BLaER1 (cell line): Measurements from ENCODE around the gene SDS.

Source experiments
- H3K27ac ChIP-seq: shearing (Covaris generic); formaldehyde crosslinking; 2 replicates; pipeline ENCODE4 v1.8.1; 2022
- H3K27me3 ChIP-seq: shearing (Covaris generic); formaldehyde crosslinking; 2 replicates; pipeline ENCODE4 v1.8.1; 2022
- H3K36me3 ChIP-seq: shearing (Covaris generic); formaldehyde crosslinking; 2 replicates; pipeline ENCODE4 v1.8.1; 2022
- H3K4me1 ChIP-seq: shearing (Covaris generic); formaldehyde crosslinking; 2 replicates; pipeline ENCODE4 v1.8.1; 2022
- H3K4me2 ChIP-seq: shearing (Covaris generic); formaldehyde crosslinking; 2 replicates; pipeline ENCODE4 v1.8.1; 2022
- H3K4me3 ChIP-seq: shearing (Covaris generic); formaldehyde crosslinking; 2 replicates; pipeline ENCODE4 v1.8.1; 2022
- H3K9ac ChIP-seq: shearing (Covaris generic); formaldehyde crosslinking; 2 replicates; pipeline ENCODE4 v1.8.1; 2022
- H3K9me3 ChIP-seq: shearing (Covaris generic); formaldehyde crosslinking; 2 replicates; pipeline ENCODE4 v1.8.1; 2022
- H4K20me1 ChIP-seq: shearing (Covaris generic); formaldehyde crosslinking; 2 replicates; pipeline ENCODE4 v1.8.1; 2022
- Cebpa-rat ChIP-seq: shearing (Covaris generic); IDR thresholded peaks from 2 replicates; pipeline ENCODE4 v1.8.1; 2022

SDS gene

GRCh38 chr12:113416091-113416754 is 12.5 kb upstream of the SDS start:
- no peaks in the 10 kb centered on the region for H4K20me1 ChIP-seq
- H3K4me1 ChIP-seq, result peaks cover 6% of the 10 kb centered on the region; the same call in 1 of the 2 replicates
- no peaks in the 10 kb centered on the region for H3K27me3 ChIP-seq
- H3K9me3 ChIP-seq, result no peaks in the 10 kb centered on the region
- no peak overlapping the region for H3K4me2 ChIP-seq
- H3K9ac ChIP-seq, result no peak overlapping the region
- H3K4me3 ChIP-seq, result no peak overlapping the region
- no peak for TF ChIP-seq Cebpa-rat
- no peak overlapping the region for H3K27ac ChIP-seq
- no peaks in the 10 kb centered on the region for H3K36me3 ChIP-seq

- no peak overlapping the region for H3K9ac ChIP-seq
- no peak for TF ChIP-seq Cebpa-rat
- no peaks in the 10 kb centered on the region for H3K9me3 ChIP-seq
- H3K36me3 ChIP-seq, result no peaks in the 10 kb centered on the region
- H3K27ac ChIP-seq, result no peak overlapping the region
- no peak overlapping the region for H3K4me3 ChIP-seq
- peaks cover 6% of the 10 kb centered on the region; the same call in 1 of the 2 replicates for H3K4me1 ChIP-seq
- H3K27me3 ChIP-seq, result no peaks in the 10 kb centered on the region
- H4K20me1 ChIP-seq, result no peaks in the 10 kb centered on the region
- H3K4me2 ChIP-seq, result no peak overlapping the region
Measured at GRCh38 chr12:113414519-113415038, 10.9 kb upstream of the SDS start.

GRCh38 chr12:113413488-113413939 is 9.8 kb upstream of the SDS start:
- Histone ChIP-seq H3K27me3 (no peaks in the 10 kb centered on the region), H4K20me1 (no peaks in the 10 kb centered on the region), H3K4me3 (no peak overlapping the region), H3K36me3 (no peaks in the 10 kb centered on the region), H3K9ac (no peak overlapping the region), H3K9me3 (no peaks in the 10 kb centered on the region), H3K4me1 (peaks cover 6% of the 10 kb centered on the region; the same call in 1 of the 2 replicates), H3K4me2 (no peak overlapping the region), H3K27ac (no peak overlapping the region)
- no peak for TF ChIP-seq Cebpa-rat

- no peak overlapping the region for H3K27ac ChIP-seq
- H3K9ac ChIP-seq, result no peak overlapping the region
- H3K9me3 ChIP-seq, result no peaks in the 10 kb centered on the region
- no peak overlapping the region for H3K4me3 ChIP-seq
- peaks cover 6% of the 10 kb centered on the region; the same call in 1 of the 2 replicates for H3K4me1 ChIP-seq
- H3K4me2 ChIP-seq, result no peak overlapping the region
- no peaks in the 10 kb centered on the region for H3K27me3 ChIP-seq
- TF ChIP-seq Cebpa-rat, result no peak
- no peaks in the 10 kb centered on the region for H3K36me3 ChIP-seq
- H4K20me1 ChIP-seq, result no peaks in the 10 kb centered on the region
Measured at GRCh38 chr12:113409462-113410124, 5.9 kb upstream of the SDS start.

- Histone ChIP-seq H3K27me3 (no peaks in the 10 kb centered on the region), H3K9ac (no peak overlapping the region), H3K36me3 (no peaks in the 10 kb centered on the region), H3K4me1 (peaks cover 9% of the 10 kb centered on the region), H3K27ac (no peak overlapping the region), H3K9me3 (no peaks in the 10 kb centered on the region), H3K4me2 (no peak overlapping the region), H3K4me3 (no peak overlapping the region), H4K20me1 (no peaks in the 10 kb centered on the region)
- no peak for TF ChIP-seq Cebpa-rat
Measured at GRCh38 chr12:113408756-113409298, 5.1 kb upstream of the SDS start.

GRCh38 chr12:113407931-113408600 is 4.4 kb upstream of the SDS start:
- H3K4me3 ChIP-seq, result no peak overlapping the region
- H3K36me3 ChIP-seq, result no peaks in the 10 kb centered on the region
- H4K20me1 ChIP-seq, result no peaks in the 10 kb centered on the region
- no peak overlapping the region for H3K27ac ChIP-seq
- no peak overlapping the region for H3K4me2 ChIP-seq
- H3K4me1 ChIP-seq, result peaks cover 11% of the 10 kb centered on the region
- no peaks in the 10 kb centered on the region for H3K9me3 ChIP-seq
- H3K27me3 ChIP-seq, result no peaks in the 10 kb centered on the region
- no peak for TF ChIP-seq Cebpa-rat
- H3K9ac ChIP-seq, result no peak overlapping the region

- no peaks in the 10 kb centered on the region for H3K36me3 ChIP-seq
- no peaks in the 10 kb centered on the region for H4K20me1 ChIP-seq
- no peak for TF ChIP-seq Cebpa-rat
- H3K9me3 ChIP-seq, result no peaks in the 10 kb centered on the region
- H3K4me2 ChIP-seq, result no peak overlapping the region
- peaks cover 12% of the 10 kb centered on the region for H3K4me1 ChIP-seq
- H3K27me3 ChIP-seq, result no peaks in the 10 kb centered on the region
- no peak overlapping the region for H3K9ac ChIP-seq
- H3K27ac ChIP-seq, result no peak overlapping the region
- no peak overlapping the region for H3K4me3 ChIP-seq
Measured at GRCh38 chr12:113405694-113406093, 2.0 kb upstream of the SDS start.

GRCh38 chr12:113402586-113403260 is 964 bp downstream of the SDS start:
- H3K4me1 ChIP-seq, result peaks cover 16% of the 10 kb centered on the region
- H3K27ac ChIP-seq, result no peak overlapping the region
- no peaks in the 10 kb centered on the region for H4K20me1 ChIP-seq
- H3K9ac ChIP-seq, result no peak overlapping the region
- H3K36me3 ChIP-seq, result no peaks in the 10 kb centered on the region
- no peaks in the 10 kb centered on the region for H3K9me3 ChIP-seq
- H3K4me2 ChIP-seq, result no peak overlapping the region
- H3K4me3 ChIP-seq, result no peak overlapping the region
- TF ChIP-seq Cebpa-rat, result no peak
- H3K27me3 ChIP-seq, result no peaks in the 10 kb centered on the region
